Measurements from ENCODE around the gene KRT78. TPM values are rescaled to one million over a fixed set of nuclear protein-coding genes. Genes with fewer than 3 reads are reported as not detected.

The KRT78 gene
- total RNA-seq, 3 donors from 2014 or later (not counting 1 experiment from before 2014, with no cell fraction given): not detected

DNA sequence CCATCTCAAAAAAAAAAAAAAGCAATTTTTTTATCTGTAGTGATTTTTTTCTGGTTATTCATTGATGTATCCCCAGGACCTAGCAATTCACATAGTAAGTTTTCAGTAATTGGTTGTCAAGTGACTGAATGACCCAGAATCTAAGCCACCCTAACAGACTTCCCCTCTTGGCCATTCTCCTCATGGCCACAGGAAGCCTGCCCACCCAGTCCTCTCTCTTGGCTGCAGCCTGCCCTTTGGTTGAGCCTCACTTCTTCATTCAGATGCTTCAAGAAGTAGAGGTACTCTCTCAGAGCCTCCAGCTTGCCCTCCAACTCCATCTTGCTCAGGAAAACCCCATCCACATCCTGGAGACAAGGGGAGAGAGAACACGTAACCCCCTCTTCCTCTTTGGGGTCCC lies 2.8 kb downstream of the KRT78 start:
- Mint-ChIP-seq H3K4me3 (no peak overlapping the region), H3K4me1 (peaks cover 5 to 7% of the 10 kb centered on the region in 2 donors), H3K36me3 (no peaks in the 10 kb centered on the region), H3K27me3 (ENCODE audit: low read depth in 2 of 2) (peaks cover 6 to 7% of the 10 kb centered on the region in 2 donors), H3K9me3 (no peaks in the 10 kb centered on the region), H3K27ac (no peak overlapping the region)
- ATAC-seq (no peak), DNase-seq (no peak)
- H3K36me3 ChIP-seq (ENCODE audit: control insufficient read depth, insufficient read depth, low read length): no peaks in the 10 kb centered on the region
- H3K4me3 ChIP-seq (ENCODE audit: low read length): no peak overlapping the region
- 73% methylated on average over 1 of the region's 1 CpG for whole genome bisulfite sequencing (ENCODE audit: insufficient coverage)
- TF ChIP-seq, protein P1, sequence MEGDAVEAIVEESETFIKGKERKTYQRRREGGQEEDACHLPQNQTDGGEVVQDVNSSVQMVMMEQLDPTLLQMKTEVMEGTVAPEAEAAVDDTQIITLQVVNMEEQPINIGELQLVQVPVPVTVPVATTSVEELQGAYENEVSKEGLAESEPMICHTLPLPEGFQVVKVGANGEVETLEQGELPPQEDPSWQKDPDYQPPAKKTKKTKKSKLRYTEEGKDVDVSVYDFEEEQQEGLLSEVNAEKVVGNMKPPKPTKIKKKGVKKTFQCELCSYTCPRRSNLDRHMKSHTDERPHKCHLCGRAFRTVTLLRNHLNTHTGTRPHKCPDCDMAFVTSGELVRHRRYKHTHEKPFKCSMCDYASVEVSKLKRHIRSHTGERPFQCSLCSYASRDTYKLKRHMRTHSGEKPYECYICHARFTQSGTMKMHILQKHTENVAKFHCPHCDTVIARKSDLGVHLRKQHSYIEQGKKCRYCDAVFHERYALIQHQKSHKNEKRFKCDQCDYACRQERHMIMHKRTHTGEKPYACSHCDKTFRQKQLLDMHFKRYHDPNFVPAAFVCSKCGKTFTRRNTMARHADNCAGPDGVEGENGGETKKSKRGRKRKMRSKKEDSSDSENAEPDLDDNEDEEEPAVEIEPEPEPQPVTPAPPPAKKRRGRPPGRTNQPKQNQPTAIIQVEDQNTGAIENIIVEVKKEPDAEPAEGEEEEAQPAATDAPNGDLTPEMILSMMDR (IDR thresholded peaks at IDR 0.05): no peak
- intact Hi-C loops (cut with micrococcal nuclease): no loop called here
- no peaks in the 10 kb centered on the region for H3K27me3 ChIP-seq (ENCODE audit: control insufficient read depth, insufficient read depth, low read length)
- no peak overlapping the region for H3K27ac ChIP-seq (ENCODE audit: low read length)
- H3K4me1 ChIP-seq (ENCODE audit: control insufficient read depth, insufficient read depth, low read length): peaks cover 4% of the 10 kb centered on the region
- H3K9me3 ChIP-seq (ENCODE audit: control insufficient read depth, insufficient read depth, low read length): no peaks in the 10 kb centered on the region

DNA sequence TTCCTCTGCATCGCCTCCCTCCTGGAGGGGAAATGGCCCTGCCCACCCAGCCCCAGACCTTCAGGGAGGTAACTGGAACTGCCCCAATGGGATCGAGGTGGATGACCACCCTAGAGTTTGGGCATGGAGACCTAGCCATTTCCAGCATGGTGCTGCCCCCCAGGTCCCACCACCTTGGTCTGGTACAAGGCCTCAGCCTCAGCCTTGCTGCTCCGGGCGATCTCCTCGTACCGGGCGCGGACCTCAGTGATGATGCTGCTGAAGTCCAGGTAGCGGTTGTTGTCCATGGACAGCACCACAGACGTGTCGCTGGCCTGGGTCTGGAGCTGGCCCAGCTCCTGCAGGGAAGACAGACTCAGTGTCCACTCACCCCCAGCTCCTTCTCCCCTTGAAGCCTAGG lies 4.4 kb downstream of the KRT78 start:
- H3K4me3 Mint-ChIP-seq: no peak overlapping the region
- TF ChIP-seq, protein P1 (IDR thresholded peaks at IDR 0.05): no peak
- peaks cover 5 to 10% of the 10 kb centered on the region in 2 donors for H3K4me1 Mint-ChIP-seq
- Histone ChIP-seq H3K36me3 (ENCODE audit: control insufficient read depth, insufficient read depth, low read length) (no peaks in the 10 kb centered on the region), H3K27me3 (ENCODE audit: control insufficient read depth, insufficient read depth, low read length) (no peaks in the 10 kb centered on the region), H3K27ac (ENCODE audit: low read length) (no peak overlapping the region), H3K4me1 (ENCODE audit: control insufficient read depth, insufficient read depth, low read length) (peaks cover 4% of the 10 kb centered on the region), H3K9me3 (ENCODE audit: control insufficient read depth, insufficient read depth, low read length) (no peaks in the 10 kb centered on the region), H3K4me3 (ENCODE audit: low read length) (no peak overlapping the region)
- WGBS (ENCODE audit: insufficient coverage): 92% methylated on average over 11 of the region's 11 CpGs
- no peak overlapping the region for H3K27ac Mint-ChIP-seq
- ATAC-seq (no peak), DNase-seq (no peak)
- H3K36me3 Mint-ChIP-seq: no peaks in the 10 kb centered on the region
- intact Hi-C loops (cut with micrococcal nuclease): no loop called here
- no peaks in the 10 kb centered on the region for H3K9me3 Mint-ChIP-seq
- peaks cover 0 to 10% of the 10 kb centered on the region in 2 donors for H3K27me3 Mint-ChIP-seq (ENCODE audit: low read depth in 2 of 2)

DNA sequence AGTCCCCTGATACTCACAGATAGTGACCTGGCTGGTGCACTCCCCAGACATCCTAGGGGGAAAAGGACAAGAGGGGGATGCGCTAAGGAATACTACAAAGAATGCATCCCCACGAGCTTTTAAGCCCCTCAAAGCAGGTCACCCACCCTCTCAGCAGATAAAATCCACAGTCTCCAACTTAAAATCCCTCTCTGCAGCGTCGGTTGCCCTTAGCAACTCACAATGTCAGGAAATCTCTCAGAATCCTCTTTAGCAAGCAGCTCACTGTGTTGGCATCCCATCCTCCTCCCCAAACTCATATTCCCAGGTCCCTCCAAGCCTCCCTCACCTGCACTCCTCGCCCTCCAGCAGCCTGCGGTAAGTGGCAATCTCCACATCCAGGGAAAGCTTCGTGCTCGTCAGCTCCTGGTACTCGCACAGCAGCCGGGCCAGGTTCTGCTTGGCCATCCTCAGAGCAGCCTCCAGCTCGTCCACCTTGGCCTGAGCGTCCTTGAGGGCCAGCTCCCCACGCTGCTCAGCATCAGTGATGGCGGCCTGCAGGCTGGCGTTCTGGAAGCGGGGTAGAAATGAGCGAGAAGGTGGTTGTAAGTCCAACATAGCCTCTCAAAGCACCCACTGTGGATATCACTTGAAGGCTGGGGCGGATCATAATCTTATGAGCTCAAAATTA lies 9.2 kb downstream of the KRT78 start:
- no peaks in the 10 kb centered on the region for H3K36me3 Mint-ChIP-seq
- no peaks in the 10 kb centered on the region for H3K9me3 Mint-ChIP-seq
- Histone ChIP-seq H3K9me3 (ENCODE audit: control insufficient read depth, insufficient read depth, low read length) (no peaks in the 10 kb centered on the region), H3K27me3 (ENCODE audit: control insufficient read depth, insufficient read depth, low read length) (no peaks in the 10 kb centered on the region), H3K4me3 (ENCODE audit: low read length) (no peak overlapping the region), H3K27ac (ENCODE audit: low read length) (no peak overlapping the region), H3K36me3 (ENCODE audit: control insufficient read depth, insufficient read depth, low read length) (no peaks in the 10 kb centered on the region), H3K4me1 (ENCODE audit: control insufficient read depth, insufficient read depth, low read length) (peaks cover 35% of the 10 kb centered on the region)
- DNase-seq (no peak), ATAC-seq (no peak)
- WGBS (ENCODE audit: insufficient coverage): 87% methylated on average over 18 of the region's 18 CpGs
- peaks cover 0 to 12% of the 10 kb centered on the region in 2 donors for H3K27me3 Mint-ChIP-seq (ENCODE audit: low read depth in 2 of 2)
- no peak overlapping the region for H3K27ac Mint-ChIP-seq
- intact Hi-C loops (cut with micrococcal nuclease): no loop called here
- H3K4me1 Mint-ChIP-seq: peaks cover 35 to 57% of the 10 kb centered on the region in 2 donors
- H3K4me3 Mint-ChIP-seq: no peak overlapping the region
- TF ChIP-seq, protein P1 (IDR thresholded peaks at IDR 0.05): no peak

Measured in natural killer cell (primary cell).